K562 (cell line): ENCODE results near the gene SCNN1B. TPM values are rescaled to one million over a fixed set of nuclear protein-coding genes. Genes with fewer than 3 reads are reported as not detected.

Source experiments
- ATAC-seq: fragments of 200-7000 bp; cut with Tn5 transposase; 3 replicates; pipeline ENCODE4 v1.9.1; 2020; ENCODE audit warnings: moderate library complexity
- BruUV-seq: library from RNA; stranded (reverse); fragments of 400-500 nt; replicated peaks from 2 replicates; lab custom pipeline; 2021; lab: Mats Ljungman, UMichigan
- CTCF ChIA-PET: fragments of 300-600 bp; formaldehyde crosslinking; extraction: SDS; loops from one replicate; lab custom pipeline; 2021; ENCODE audit warnings: low intra/inter-chr PET ratio; lab: Yijun Ruan, JAX
- POLR2A ChIA-PET: fragments of 300-600, 350-650 bp; sonication (Branson Sonifier 250); formaldehyde crosslinking; extraction: SDS; loops from one replicate; lab custom pipeline; 2021; ENCODE audit warnings: antibody characterized with exemption, inconsistent platforms; lab: Yijun Ruan, JAX
- DNase-seq, 4 experiments: peaks; one replicate each; pipeline versions ENCODE4 v3.0.0 to v3.0.0-alpha.2; 2011 to 2018; ENCODE audit warnings: low spot score in 3 of 4, mixed read lengths in 3 of 4; ENCODE audit errors: extremely low read depth in 1 of 4
- FAIRE-seq: peaks from 2 replicates; lab custom pipeline; 2011; peaks lifted over from hg19 to GRCh38; lab: Jason Lieb, UNC
- H2AFZ ChIP-seq: 2 replicates; pipeline ENCODE4 v1.6.0; 2011; ENCODE audit warnings: low read depth, low read length, control low read depth, inconsistent platforms
- H3K27ac ChIP-seq: fragments of 200-600 bp; 3 replicates; pipeline ENCODE4 v1.8.0; 2011; ENCODE audit warnings: low read depth, mild to moderate bottlenecking, control low read depth, inconsistent platforms, low read length, moderate library complexity, mixed read lengths; ENCODE audit errors: extremely low read depth
- H3K27me3 ChIP-seq, 2 experiments: fragments of 300-600 bp in 1 of 2; 2 replicates in 1 of 2; 3 replicates in 1 of 2; pipeline versions ENCODE4 v1.6.0 to v1.8.0; 2011; ENCODE audit warnings: inconsistent platforms in 2 of 2, low read length in 2 of 2, mild to moderate bottlenecking in 1 of 2, mixed read lengths in 1 of 2, moderate library complexity in 1 of 2; ENCODE audit not compliant: control insufficient read depth in 2 of 2, insufficient read depth in 2 of 2
- H3K36me3 ChIP-seq: fragments of 300-600 bp; 3 replicates; pipeline ENCODE4 v1.8.0; 2011; ENCODE audit warnings: mild to moderate bottlenecking, low read length, inconsistent platforms; ENCODE audit not compliant: control insufficient read depth, insufficient read depth
- H3K4me1 ChIP-seq, 2 experiments: fragments of 200-600 bp in 1 of 2; replicated peaks in 1 of 2; 2 replicates in 1 of 2; 3 replicates in 1 of 2; pipeline versions ENCODE4 v1.5.1 to v1.8.0; 2011; ENCODE audit warnings: inconsistent platforms in 2 of 2, low read length in 2 of 2, mild to moderate bottlenecking in 1 of 2, mixed read lengths in 1 of 2, moderate library complexity in 1 of 2; ENCODE audit not compliant: control insufficient read depth in 2 of 2, insufficient read depth in 2 of 2
- H3K4me2 ChIP-seq: 2 replicates; pipeline ENCODE4 v1.6.1; 2011; ENCODE audit warnings: low read length, control low read depth, inconsistent platforms, mixed read lengths; ENCODE audit not compliant: insufficient read depth
- H3K4me3 ChIP-seq: fragments of 200-600 bp; sonication (generic), shearing (Covaris generic); 2 replicates; pipeline ENCODE4 v1.5.1; 2016; ENCODE audit warnings: control low read depth, inconsistent platforms
- H3K79me2 ChIP-seq: fragments of 200-600 bp; 3 replicates; pipeline ENCODE4 v1.8.0; 2011; ENCODE audit warnings: low read length, inconsistent platforms; ENCODE audit not compliant: control insufficient read depth, insufficient read depth
- H3K9ac ChIP-seq, 2 experiments: 2 replicates each; pipeline versions ENCODE4 v1.6.0 to v1.6.1; 2011; ENCODE audit warnings: low read depth in 2 of 2, low read length in 2 of 2, control low read depth in 1 of 2, inconsistent platforms in 1 of 2, mild to moderate bottlenecking in 1 of 2, mixed read lengths in 1 of 2; ENCODE audit not compliant: insufficient read depth in 1 of 2
- H3K9me1 ChIP-seq: one replicate; pipeline ENCODE4 v1.6.0; 2011; ENCODE audit warnings: inconsistent platforms, mild to moderate bottlenecking, low read length, moderate library complexity; ENCODE audit not compliant: control insufficient read depth, insufficient read depth
- H3K9me3 ChIP-seq: replicated peaks from 2 replicates; pipeline ENCODE4 v1.5.1; 2011; ENCODE audit warnings: low read depth, low read length, inconsistent platforms; ENCODE audit not compliant: control insufficient read depth, insufficient read depth
- H4K20me1 ChIP-seq: replicated peaks from 2 replicates; pipeline ENCODE4 v1.6.1; 2011; ENCODE audit warnings: low read length, inconsistent platforms, mixed read lengths; ENCODE audit not compliant: control insufficient read depth, insufficient read depth
- NELFE ChIP-seq: IDR thresholded peaks from 2 replicates; pipeline ENCODE4 v1.6.1; 2011; ENCODE audit warnings: mild to moderate bottlenecking; ENCODE audit not compliant: insufficient read depth, insufficient read length
- PHF8 ChIP-seq: fragments of 200-600 bp; sonication (generic); IDR thresholded peaks from 2 replicates; pipeline ENCODE4 v1.6.1; 2012; ENCODE audit warnings: mixed run types, mild to moderate bottlenecking, inconsistent platforms, low read length, moderate library complexity, borderline replicate concordance
- TAF9B ChIP-seq: fragments of 450-650 bp; IDR thresholded peaks from 2 replicates; pipeline ENCODE4 v1.6.1; 2018; ENCODE audit warnings: mild to moderate bottlenecking; ENCODE audit not compliant: partially characterized antibody
- TAL1 ChIP-seq: fragments of 450-650 bp; IDR thresholded peaks from 2 replicates; pipeline ENCODE4 v1.6.1; 2016; ENCODE audit warnings: mild to moderate bottlenecking
- TBL1XR1 ChIP-seq, 2 experiments: IDR thresholded peaks; 2 replicates each; pipeline ENCODE4 v1.6.1; 2012; ENCODE audit warnings: improper control_type of control experiment in 2 of 2, low read length in 2 of 2, mild to moderate bottlenecking in 1 of 2
- YBX1 ChIP-seq: fragments of 450-650 bp; IDR thresholded peaks from 2 replicates; pipeline ENCODE4 v1.7.1; 2016; ENCODE audit warnings: mild to moderate bottlenecking
- ZBTB7A ChIP-seq: IDR thresholded peaks from 2 replicates; pipeline ENCODE4 v1.6.1; 2011; ENCODE audit warnings: low read depth, mild to moderate bottlenecking, low read length, moderate library complexity, borderline replicate concordance; ENCODE audit not compliant: control insufficient read depth
- WGBS: fragments of 100-300 bp; shearing (Covaris generic); methylation state at CpG from one replicate; pipeline ENCODE4 v1.1.6; 2016; ENCODE audit warnings: low coverage, mixed read lengths; ENCODE audit not compliant: insufficient coverage; ENCODE audit errors: missing lambda C conversion rate; 5-methylcytosine and 5-hydroxymethylcytosine counted together
- in situ Hi-C: fragments of 300-500 bp; cut with MboI; formaldehyde crosslinking; loops from 4 replicates; pipeline ENCODE4 v1.15.0; 2018; ENCODE audit warnings: inconsistent platforms, mixed read lengths
- intact Hi-C: fragments of 100-400 bp; cut with micrococcal nuclease; formaldehyde crosslinking; loops from 2 replicates; pipeline ENCODE4 v1.14.2; 2022
- polyA plus RNA-seq, 8 experiments: library from polyadenylated mRNA; depleted of rRNA in 4 of 8; stranded (reverse) in 5 of 8; unstranded in 3 of 8; fragments of >200 nt; fragmentation: Nextera tagmentation in 2 of 8; fragmentation: Illumina TruSeq in 1 of 8; extraction: Ambion mirVana in 2 of 8; extraction: Trizol in 1 of 8; gene quantifications; 2 replicates each; pipeline versions ENCODE4 v1.2.1 to v1.2.3, GENCODE V29; 2011 to 2014; ENCODE audit warnings: inconsistent platforms in 1 of 8, missing spikeins in 1 of 8
- total RNA-seq, 7 experiments: library from RNA; depleted of rRNA in 6 of 7; stranded (reverse); fragments of >200 nt in 6 of 7; fragmentation: Illumina TruSeq in 2 of 7; extraction: Trizol in 2 of 7; gene quantifications; 2 replicates each; pipeline versions ENCODE4 v1.2.1 to v1.2.3, GENCODE V29; 2011 to 2021; ENCODE audit warnings: low replicate concordance in 1 of 7
- TF ChIP-seq, protein P1 (sequence below), 3 experiments: IDR thresholded peaks in 2 of 3; conservative IDR thresholded peaks in 1 of 3; 2 replicates each; pipeline ENCODE4 v1.5.1; 2011 to 2012; ENCODE audit warnings: low read length in 3 of 3, mild to moderate bottlenecking in 3 of 3, control low read depth in 2 of 3, improper control_type of control experiment in 1 of 3, inconsistent platforms in 1 of 3, low read depth in 1 of 3, mixed read lengths in 1 of 3, moderate library complexity in 1 of 3; ENCODE audit not compliant: insufficient read depth in 2 of 3
- TF ChIP-seq, protein P2 (sequence below): fragments of 450-650 bp; IDR thresholded peaks from 2 replicates; pipeline ENCODE4 v1.6.1; 2017; ENCODE audit warnings: mild to moderate bottlenecking, moderate library complexity

Gene SCNN1B
- total and polyA plus RNA-seq, 9 of the 15 experiments (the other 6 are each of a cell fraction or from before 2014, with no cell fraction given), result not detected

DNA sequence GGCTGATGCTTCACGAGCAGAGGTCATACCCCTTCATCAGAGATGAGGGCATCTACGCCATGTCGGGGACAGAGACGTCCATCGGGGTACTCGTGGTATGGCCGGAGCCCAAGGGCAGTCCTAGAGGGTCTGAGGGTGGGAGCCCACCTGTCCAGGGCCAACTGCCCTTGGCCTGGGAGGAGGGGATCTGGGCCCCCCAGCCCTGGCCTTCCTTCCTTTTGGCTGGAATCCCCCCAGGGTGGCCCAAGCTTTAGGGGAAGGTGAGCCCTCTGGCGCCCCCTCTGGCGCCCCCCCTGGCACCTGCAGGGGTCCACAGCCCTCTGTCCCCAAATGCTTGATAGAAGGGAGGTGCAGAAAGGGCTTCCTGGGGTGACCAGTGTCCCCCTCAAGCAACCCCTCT lies 69.3 kb downstream of the SCNN1B start:
- FAIRE-seq, result no peak
- Histone ChIP-seq H3K27ac (no peak overlapping the region), H3K9me3 (no peaks in the 10 kb centered on the region), H3K27me3 (peaks cover 12 to 58% of the 10 kb centered on the region in 2 experiments; a peak in 4 of 5 replicates), H3K4me2 (no peak overlapping the region), H4K20me1 (0 out of 2 replicates have a peak, but pooled peaks cover 3% of the 10 kb centered on the region), H3K9me1 (no peaks in the 10 kb centered on the region), H3K36me3 (no peaks in the 10 kb centered on the region), H3K4me1 (no peaks in the 10 kb centered on the region; a peak in 1 of 5 replicates), H3K79me2 (no peaks in the 10 kb centered on the region), H3K4me3 (no peak overlapping the region), H3K9ac (no peak overlapping the region), H2AFZ (no peak overlapping the region)
- no TSS peak for BruUV-seq
- ChIA-PET CTCF (no interaction called here), POLR2A (no interaction called here)
- in situ Hi-C loops (no loop called here), intact Hi-C loops (no loop called here)
- ATAC-seq, result no peak
- TF ChIP-seq, protein P1, sequence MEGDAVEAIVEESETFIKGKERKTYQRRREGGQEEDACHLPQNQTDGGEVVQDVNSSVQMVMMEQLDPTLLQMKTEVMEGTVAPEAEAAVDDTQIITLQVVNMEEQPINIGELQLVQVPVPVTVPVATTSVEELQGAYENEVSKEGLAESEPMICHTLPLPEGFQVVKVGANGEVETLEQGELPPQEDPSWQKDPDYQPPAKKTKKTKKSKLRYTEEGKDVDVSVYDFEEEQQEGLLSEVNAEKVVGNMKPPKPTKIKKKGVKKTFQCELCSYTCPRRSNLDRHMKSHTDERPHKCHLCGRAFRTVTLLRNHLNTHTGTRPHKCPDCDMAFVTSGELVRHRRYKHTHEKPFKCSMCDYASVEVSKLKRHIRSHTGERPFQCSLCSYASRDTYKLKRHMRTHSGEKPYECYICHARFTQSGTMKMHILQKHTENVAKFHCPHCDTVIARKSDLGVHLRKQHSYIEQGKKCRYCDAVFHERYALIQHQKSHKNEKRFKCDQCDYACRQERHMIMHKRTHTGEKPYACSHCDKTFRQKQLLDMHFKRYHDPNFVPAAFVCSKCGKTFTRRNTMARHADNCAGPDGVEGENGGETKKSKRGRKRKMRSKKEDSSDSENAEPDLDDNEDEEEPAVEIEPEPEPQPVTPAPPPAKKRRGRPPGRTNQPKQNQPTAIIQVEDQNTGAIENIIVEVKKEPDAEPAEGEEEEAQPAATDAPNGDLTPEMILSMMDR (IDR thresholded peaks at IDR 0.05 in 2 of 3, conservative IDR thresholded peaks at IDR 0.05 in 1 of 3; ENCODE audit: insufficient read depth in 2 of 3, low read depth in 1 of 3, low read length in 3 of 3), result peak in 2 of 3 experiments; percentile 25 to 42; a peak in 2 of 6 replicates
- TF ChIP-seq TAL1 (no peak), YBX1 (no peak), NELFE (no peak), ZBTB7A (peak; percentile 52; the same call in 1 of the 2 replicates), TBL1XR1 (IDR thresholded peaks at IDR 0.05; ENCODE audit: low read length in 2 of 2) (no peak), PHF8 (no peak), TAF9B (no peak)
- TF ChIP-seq, protein P2, sequence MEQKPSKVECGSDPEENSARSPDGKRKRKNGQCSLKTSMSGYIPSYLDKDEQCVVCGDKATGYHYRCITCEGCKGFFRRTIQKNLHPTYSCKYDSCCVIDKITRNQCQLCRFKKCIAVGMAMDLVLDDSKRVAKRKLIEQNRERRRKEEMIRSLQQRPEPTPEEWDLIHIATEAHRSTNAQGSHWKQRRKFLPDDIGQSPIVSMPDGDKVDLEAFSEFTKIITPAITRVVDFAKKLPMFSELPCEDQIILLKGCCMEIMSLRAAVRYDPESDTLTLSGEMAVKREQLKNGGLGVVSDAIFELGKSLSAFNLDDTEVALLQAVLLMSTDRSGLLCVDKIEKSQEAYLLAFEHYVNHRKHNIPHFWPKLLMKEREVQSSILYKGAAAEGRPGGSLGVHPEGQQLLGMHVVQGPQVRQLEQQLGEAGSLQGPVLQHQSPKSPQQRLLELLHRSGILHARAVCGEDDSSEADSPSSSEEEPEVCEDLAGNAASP, result no peak
- 0% methylated on average over 7 of the region's 9 CpGs for WGBS
- no peak for DNase-seq
